Peyer's patch (tissue), 4 donors: Measurements from ENCODE around the gene DPYSL5.

ENCODE experiments used
- POLR2A ChIP-seq, 2 donors: fragments of 450-650 bp; IDR thresholded peaks; one replicate each; pipeline ENCODE4 v1.5.1; 2017; ENCODE audit warnings: antibody characterized with exemption in 2 of 2, mild to moderate bottlenecking in 2 of 2, moderate library complexity in 2 of 2
- TF ChIP-seq, protein P1 (sequence below), 6 experiments: fragments of 450-650 bp in 4 of 6; fragments of 200-600 bp in 2 of 6; sonication (generic) in 1 of 6; IDR thresholded peaks; one replicate each; pipeline ENCODE4 v1.5.1; 2017 to 2019; ENCODE audit warnings: antibody characterized with exemption in 6 of 6, mild to moderate bottlenecking in 3 of 6, moderate library complexity in 1 of 6

DNA sequence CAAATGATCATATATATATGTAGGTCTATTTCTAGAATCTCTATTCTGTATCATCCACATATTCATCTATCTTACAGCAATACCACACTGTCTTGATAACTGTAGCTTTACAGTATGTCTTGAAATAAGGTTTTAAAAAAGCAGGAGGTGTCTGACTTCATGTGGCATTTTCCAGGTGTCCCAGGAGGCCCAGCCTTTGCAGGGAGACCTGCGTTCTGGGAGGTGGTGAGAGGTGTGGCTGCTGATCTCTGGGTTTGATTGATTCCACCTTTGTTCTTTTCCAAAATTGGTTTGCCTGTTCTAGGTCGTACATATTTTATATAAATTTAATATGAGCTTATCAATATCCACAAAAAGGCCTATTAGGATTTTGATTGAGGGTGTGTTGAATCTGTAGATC lies 26.6 kb downstream of the DPYSL5 start:
- TF ChIP-seq POLR2A (IDR thresholded peaks at IDR 0.05): no peak
- TF ChIP-seq, protein P1, sequence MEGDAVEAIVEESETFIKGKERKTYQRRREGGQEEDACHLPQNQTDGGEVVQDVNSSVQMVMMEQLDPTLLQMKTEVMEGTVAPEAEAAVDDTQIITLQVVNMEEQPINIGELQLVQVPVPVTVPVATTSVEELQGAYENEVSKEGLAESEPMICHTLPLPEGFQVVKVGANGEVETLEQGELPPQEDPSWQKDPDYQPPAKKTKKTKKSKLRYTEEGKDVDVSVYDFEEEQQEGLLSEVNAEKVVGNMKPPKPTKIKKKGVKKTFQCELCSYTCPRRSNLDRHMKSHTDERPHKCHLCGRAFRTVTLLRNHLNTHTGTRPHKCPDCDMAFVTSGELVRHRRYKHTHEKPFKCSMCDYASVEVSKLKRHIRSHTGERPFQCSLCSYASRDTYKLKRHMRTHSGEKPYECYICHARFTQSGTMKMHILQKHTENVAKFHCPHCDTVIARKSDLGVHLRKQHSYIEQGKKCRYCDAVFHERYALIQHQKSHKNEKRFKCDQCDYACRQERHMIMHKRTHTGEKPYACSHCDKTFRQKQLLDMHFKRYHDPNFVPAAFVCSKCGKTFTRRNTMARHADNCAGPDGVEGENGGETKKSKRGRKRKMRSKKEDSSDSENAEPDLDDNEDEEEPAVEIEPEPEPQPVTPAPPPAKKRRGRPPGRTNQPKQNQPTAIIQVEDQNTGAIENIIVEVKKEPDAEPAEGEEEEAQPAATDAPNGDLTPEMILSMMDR (IDR thresholded peaks at IDR 0.05): no peak
